IMR-90 (cell line): Measurements from ENCODE around the gene MPPED1. TPM values are rescaled to one million over a fixed set of nuclear protein-coding genes. Genes with fewer than 3 reads are reported as not detected.

ENCODE experiments used
- ATAC-seq: fragments of 200-7000 bp; cut with Tn5 transposase; 2 replicates; pipeline ENCODE4 v1.9.1; 2020; ENCODE audit warnings: low read depth, mild to moderate bottlenecking, moderate library complexity
- BruUV-seq: library from RNA; stranded (reverse); fragments of 400-500 nt; replicated peaks from 2 replicates; lab custom pipeline; 2021; lab: Mats Ljungman, UMichigan
- CTCF ChIA-PET: fragments of 300-600 bp; formaldehyde crosslinking; extraction: SDS; loops from one replicate; lab custom pipeline; 2021; ENCODE audit warnings: antibody characterized with exemption; lab: Yijun Ruan, JAX
- POLR2A ChIA-PET: fragments of 300-600 bp; sonication (Branson Sonifier 250); formaldehyde crosslinking; loops from one replicate; lab custom pipeline; 2022; ENCODE audit warnings: antibody characterized with exemption; ENCODE audit not compliant: unreplicated experiment; lab: Charles Lee
- DNase-seq: peaks from one replicate; pipeline ENCODE4 v3.0.0; 2013
- H2AFZ ChIP-seq: replicated peaks from 2 replicates; pipeline ENCODE3; 2013; ENCODE audit warnings: low read length, mild to moderate bottlenecking; ENCODE audit not compliant: poor library complexity
- H2AK5ac ChIP-seq: 2 replicates; pipeline ENCODE4 v1.6.1; 2013; ENCODE audit warnings: low read depth, low read length, inconsistent platforms
- H2AK9ac ChIP-seq: replicated peaks from 2 replicates; pipeline ENCODE3; 2013; ENCODE audit warnings: mild to moderate bottlenecking, low read depth, low read length, moderate library complexity; ENCODE audit not compliant: poor library complexity
- H2BK120ac ChIP-seq: 2 replicates; pipeline ENCODE4 v1.6.1; 2013; ENCODE audit warnings: low read depth, low read length, inconsistent platforms
- H2BK15ac ChIP-seq: 3 replicates; pipeline ENCODE4 v1.6.1; 2013; ENCODE audit warnings: low read depth, low read length, inconsistent platforms
- H2BK20ac ChIP-seq: 2 replicates; pipeline ENCODE4 v1.6.1; 2013; ENCODE audit warnings: low read depth, mild to moderate bottlenecking, inconsistent platforms, low read length, moderate library complexity
- H2BK5ac ChIP-seq: 2 replicates; pipeline ENCODE4 v1.6.1; 2013; ENCODE audit warnings: mild to moderate bottlenecking, low read depth, low read length, inconsistent platforms; ENCODE audit not compliant: poor library complexity, severe bottlenecking
- H3K14ac ChIP-seq: replicated peaks from 2 replicates; pipeline ENCODE4 v1.6.1; 2013; ENCODE audit warnings: low read depth, low read length, inconsistent platforms
- H3K18ac ChIP-seq: 2 replicates; pipeline ENCODE4 v1.6.1; 2013; ENCODE audit warnings: low read depth, low read length, control low read depth
- H3K23ac ChIP-seq: 2 replicates; pipeline ENCODE4 v1.6.1; 2013; ENCODE audit warnings: low read depth, low read length, inconsistent platforms
- H3K27ac ChIP-seq: 2 replicates; pipeline ENCODE4 v1.5.1; 2013; ENCODE audit warnings: mild to moderate bottlenecking, control low read depth, low read length; ENCODE audit not compliant: insufficient read depth
- H3K27me3 ChIP-seq: 2 replicates; pipeline ENCODE4 v1.6.1; 2013; ENCODE audit warnings: low read length; ENCODE audit not compliant: control insufficient read depth, insufficient read depth
- H3K36me3 ChIP-seq: 2 replicates; pipeline ENCODE4 v1.6.1; 2013; ENCODE audit warnings: low read length, mixed read lengths; ENCODE audit not compliant: control insufficient read depth, insufficient read depth
- H3K4ac ChIP-seq: 2 replicates; pipeline ENCODE4 v1.6.1; 2013; ENCODE audit warnings: low read depth, low read length, inconsistent platforms
- H3K4me1 ChIP-seq: 2 replicates; pipeline ENCODE4 v1.6.1; 2013; ENCODE audit warnings: low read length, mixed read lengths; ENCODE audit not compliant: control insufficient read depth, insufficient read depth
- H3K4me2 ChIP-seq: 2 replicates; pipeline ENCODE4 v1.6.1; 2013; ENCODE audit warnings: low read depth, mild to moderate bottlenecking, control low read depth, low read length, moderate library complexity
- H3K4me3 ChIP-seq: 2 replicates; pipeline ENCODE4 v1.5.1; 2013; ENCODE audit warnings: low read depth, mild to moderate bottlenecking, control low read depth, low read length, moderate library complexity; ENCODE audit not compliant: insufficient read depth
- H3K56ac ChIP-seq: 2 replicates; pipeline ENCODE4 v1.6.1; 2013; ENCODE audit warnings: low read length, inconsistent platforms; ENCODE audit not compliant: insufficient read depth; ENCODE audit errors: extremely low read depth
- H3K79me1 ChIP-seq, 2 experiments: 2 replicates each; pipeline ENCODE4 v1.6.1; 2013; ENCODE audit warnings: low read length in 2 of 2, inconsistent platforms in 1 of 2, low read depth in 1 of 2
- H3K9ac ChIP-seq: 2 replicates; pipeline ENCODE4 v1.6.1; 2013; ENCODE audit warnings: low read depth, low read length, control low read depth
- H3K9me1 ChIP-seq: 2 replicates; pipeline ENCODE4 v1.6.1; 2013; ENCODE audit warnings: low read length, inconsistent platforms; ENCODE audit not compliant: insufficient read depth
- H3K9me3 ChIP-seq: 2 replicates; pipeline ENCODE4 v1.6.1; 2013; ENCODE audit warnings: low read length; ENCODE audit not compliant: control insufficient read depth, insufficient read depth
- H4K20me1 ChIP-seq: 2 replicates; pipeline ENCODE4 v1.6.1; 2013; ENCODE audit warnings: low read length, inconsistent platforms; ENCODE audit not compliant: insufficient read depth
- H4K5ac ChIP-seq: 2 replicates; pipeline ENCODE4 v1.6.1; 2013; ENCODE audit warnings: mild to moderate bottlenecking, low read depth, low read length, control low read depth
- H4K8ac ChIP-seq, 2 experiments: 2 replicates each; pipeline ENCODE4 v1.6.1; 2013; ENCODE audit warnings: low read depth in 2 of 2, low read length in 2 of 2, control low read depth in 1 of 2, inconsistent platforms in 1 of 2
- H4K91ac ChIP-seq: 2 replicates; pipeline ENCODE4 v1.6.1; 2013; ENCODE audit warnings: low read depth, low read length, inconsistent platforms; ENCODE audit not compliant: insufficient read depth
- BHLHE40 ChIP-seq: fragments of 150-350 bp; IDR thresholded peaks from 2 replicates; pipeline ENCODE4 v1.6.1; 2016; ENCODE audit warnings: mild to moderate bottlenecking, low read depth, low read length
- CEBPB ChIP-seq: IDR thresholded peaks from 2 replicates; pipeline ENCODE4 v1.6.1; 2012; ENCODE audit warnings: low read depth, low read length, improper control_type of control experiment
- CHD1 ChIP-seq: IDR thresholded peaks from 2 replicates; pipeline ENCODE4 v1.6.1; 2012; ENCODE audit warnings: low read depth, low read length, improper control_type of control experiment
- FOS ChIP-seq: fragments of 150-350 bp; IDR thresholded peaks from 2 replicates; pipeline ENCODE4 v1.6.1; 2016; ENCODE audit warnings: low read depth, low read length
- MAFK ChIP-seq: IDR thresholded peaks from 2 replicates; pipeline ENCODE4 v1.6.1; 2012; ENCODE audit warnings: low read depth, low read length, improper control_type of control experiment
- MAZ ChIP-seq: IDR thresholded peaks from 2 replicates; pipeline ENCODE4 v1.6.1; 2012; ENCODE audit warnings: low read depth, mild to moderate bottlenecking, low read length, improper control_type of control experiment, moderate library complexity, borderline replicate concordance
- MXI1 ChIP-seq: IDR thresholded peaks from 2 replicates; pipeline ENCODE4 v1.6.1; 2012; ENCODE audit warnings: low read depth, mild to moderate bottlenecking, low read length, moderate library complexity, borderline replicate concordance
- POLR2A ChIP-seq: IDR thresholded peaks from 2 replicates; pipeline ENCODE4 v1.6.1; 2012; ENCODE audit warnings: mild to moderate bottlenecking, low read depth, low read length
- SMC3 ChIP-seq: fragments of 150-350 bp; IDR thresholded peaks from 2 replicates; pipeline ENCODE4 v1.6.1; 2016; ENCODE audit warnings: low read depth, mild to moderate bottlenecking, antibody characterized with exemption, low read length, moderate library complexity
- USF2 ChIP-seq: fragments of 150-350 bp; IDR thresholded peaks from 2 replicates; pipeline ENCODE4 v1.6.1; 2017; ENCODE audit warnings: mild to moderate bottlenecking, antibody characterized with exemption, low read length, low read depth
- WGBS, 2 experiments: methylation state at CpG; one replicate each; pipeline versions ENCODE4 v1.1.5 to v1.1.7; 2013; ENCODE audit warnings: missing lambda C conversion rate in 2 of 2; ENCODE audit not compliant: insufficient read length in 1 of 2; ENCODE audit errors: extremely low coverage in 2 of 2; 5-methylcytosine and 5-hydroxymethylcytosine counted together
- dilution Hi-C: fragments of 300-500 bp; cut with HindIII; formaldehyde crosslinking; loops from one replicate; pipeline ENCODE4 v1.14.3; 2018; ENCODE audit warnings: low sequenced_read_pairs; ENCODE audit not compliant: unreplicated experiment
- in situ Hi-C: fragments of 300-500 bp; cut with MboI; formaldehyde crosslinking; loops from 3 replicates; pipeline ENCODE4 v1.14.3; 2019; ENCODE audit warnings: low sequenced_read_pairs, inconsistent platforms, mixed read lengths
- intact Hi-C: fragments of 100-400 bp; cut with micrococcal nuclease; formaldehyde crosslinking; loops from 2 replicates; pipeline ENCODE4 v1.10.0; 2022
- polyA plus RNA-seq, 3 experiments: library from polyadenylated mRNA; depleted of rRNA; stranded (reverse); fragments of >200 nt; gene quantifications; 2 replicates each; pipeline ENCODE4 v1.2.3, GENCODE V29; 2012; ENCODE audit warnings: low replicate concordance in 1 of 3
- total RNA-seq: library from RNA; depleted of rRNA; stranded (reverse); fragments of >200 nt; gene quantifications from 2 replicates; pipeline ENCODE4 v1.2.3, GENCODE V29; 2012
- TF ChIP-seq, protein P1 (sequence below): fragments of 150-350 bp; IDR thresholded peaks from 2 replicates; pipeline ENCODE4 v1.6.1; 2016; ENCODE audit warnings: low read depth, mild to moderate bottlenecking, low read length, moderate library complexity, borderline replicate concordance
- TF ChIP-seq, protein P2 (sequence below): conservative IDR thresholded peaks from 2 replicates; pipeline ENCODE4 v1.5.1; 2012; ENCODE audit warnings: mild to moderate bottlenecking, low read depth, low read length, improper control_type of control experiment

The MPPED1 gene
- total and polyA plus RNA-seq, 2 of the 4 experiments (the other 2 are of a cell fraction) = not detected

DNA sequence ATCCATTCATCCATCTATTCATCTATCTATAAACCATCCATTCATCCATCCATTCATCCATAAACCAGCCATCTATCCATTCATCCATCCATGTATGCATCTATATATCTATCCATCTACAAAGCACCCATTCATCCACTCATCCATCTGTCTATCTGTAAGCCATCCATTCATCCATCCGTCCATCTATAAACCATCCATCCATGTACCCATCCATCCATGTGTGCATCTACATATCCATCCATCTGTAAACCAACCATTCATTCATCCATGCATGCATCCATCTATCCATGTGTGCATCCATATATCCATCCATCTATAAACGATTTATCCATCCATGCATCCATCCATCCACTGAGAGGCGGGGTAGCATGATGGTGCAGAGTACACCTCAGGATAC is 58.4 kb downstream of the MPPED1 start:
- Histone ChIP-seq H3K4me2 (no peak overlapping the region), H3K18ac (no peak overlapping the region), H2AK9ac (no peak overlapping the region), H2BK15ac (no peak overlapping the region), H3K9me1 (no peaks in the 10 kb centered on the region), H2BK120ac (no peak overlapping the region), H2AFZ (no peak overlapping the region), H3K27me3 (no peaks in the 10 kb centered on the region; the same call in 1 of the 2 replicates), H3K23ac (no peak overlapping the region), H3K4me1 (no peaks in the 10 kb centered on the region), H2BK20ac (no peak overlapping the region), H3K36me3 (no peaks in the 10 kb centered on the region), H3K27ac (no peak overlapping the region), H2AK5ac (no peak overlapping the region), H4K8ac (no peak overlapping the region), H3K4me3 (no peak overlapping the region), H2BK5ac (no peak overlapping the region), H3K79me1 (no peaks in the 10 kb centered on the region), H3K9ac (no peak overlapping the region), H3K56ac (no peak overlapping the region), H4K5ac (no peak overlapping the region), H3K9me3 (no peaks in the 10 kb centered on the region), H3K14ac (no peak overlapping the region), H4K91ac (no peak overlapping the region), H3K4ac (no peak overlapping the region), H4K20me1 (no peaks in the 10 kb centered on the region)
- dilution Hi-C loops (no loop called here), in situ Hi-C loops (no loop called here), intact Hi-C loops (no loop called here)
- ChIA-PET CTCF (no interaction called here), POLR2A (no interaction called here)
- DNase-seq (no peak), ATAC-seq (no peak)
- TF ChIP-seq FOS (no peak), MXI1 (no peak), CEBPB (no peak), MAZ (no peak), USF2 (no peak), CHD1 (no peak), BHLHE40 (no peak), SMC3 (no peak), POLR2A (no peak), MAFK (no peak)
- TF ChIP-seq, protein P1, sequence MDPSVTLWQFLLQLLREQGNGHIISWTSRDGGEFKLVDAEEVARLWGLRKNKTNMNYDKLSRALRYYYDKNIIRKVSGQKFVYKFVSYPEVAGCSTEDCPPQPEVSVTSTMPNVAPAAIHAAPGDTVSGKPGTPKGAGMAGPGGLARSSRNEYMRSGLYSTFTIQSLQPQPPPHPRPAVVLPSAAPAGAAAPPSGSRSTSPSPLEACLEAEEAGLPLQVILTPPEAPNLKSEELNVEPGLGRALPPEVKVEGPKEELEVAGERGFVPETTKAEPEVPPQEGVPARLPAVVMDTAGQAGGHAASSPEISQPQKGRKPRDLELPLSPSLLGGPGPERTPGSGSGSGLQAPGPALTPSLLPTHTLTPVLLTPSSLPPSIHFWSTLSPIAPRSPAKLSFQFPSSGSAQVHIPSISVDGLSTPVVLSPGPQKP = no peak
- TF ChIP-seq, protein P2, sequence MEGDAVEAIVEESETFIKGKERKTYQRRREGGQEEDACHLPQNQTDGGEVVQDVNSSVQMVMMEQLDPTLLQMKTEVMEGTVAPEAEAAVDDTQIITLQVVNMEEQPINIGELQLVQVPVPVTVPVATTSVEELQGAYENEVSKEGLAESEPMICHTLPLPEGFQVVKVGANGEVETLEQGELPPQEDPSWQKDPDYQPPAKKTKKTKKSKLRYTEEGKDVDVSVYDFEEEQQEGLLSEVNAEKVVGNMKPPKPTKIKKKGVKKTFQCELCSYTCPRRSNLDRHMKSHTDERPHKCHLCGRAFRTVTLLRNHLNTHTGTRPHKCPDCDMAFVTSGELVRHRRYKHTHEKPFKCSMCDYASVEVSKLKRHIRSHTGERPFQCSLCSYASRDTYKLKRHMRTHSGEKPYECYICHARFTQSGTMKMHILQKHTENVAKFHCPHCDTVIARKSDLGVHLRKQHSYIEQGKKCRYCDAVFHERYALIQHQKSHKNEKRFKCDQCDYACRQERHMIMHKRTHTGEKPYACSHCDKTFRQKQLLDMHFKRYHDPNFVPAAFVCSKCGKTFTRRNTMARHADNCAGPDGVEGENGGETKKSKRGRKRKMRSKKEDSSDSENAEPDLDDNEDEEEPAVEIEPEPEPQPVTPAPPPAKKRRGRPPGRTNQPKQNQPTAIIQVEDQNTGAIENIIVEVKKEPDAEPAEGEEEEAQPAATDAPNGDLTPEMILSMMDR = no peak
- 55% methylated on average over 3 of the region's 3 CpGs; no CpG with 5 or more reads in 1 of the 2 experiments for WGBS, 2 experiments
- BruUV-seq = no TSS peak
